ENCODE results near the gene HEXIM1. TPM values are rescaled to one million over a fixed set of nuclear protein-coding genes. Genes with fewer than 3 reads are reported as not detected.

Gene HEXIM1
- total RNA-seq, 4 donors from 2014 or later: 38.0 to 54.9 (median 42.6) TPM

GRCh38 chr17:45145035-45145389 lies 3.3 kb upstream of the HEXIM1 start:
- in situ Hi-C loops (cut with MboI; ENCODE audit: low pct_ligation_motif_present in 1 of 4, low pct_unique_long_range_greater_than_20kb in 1 of 4, low sequenced_read_pairs in 3 of 4): no loop called here
- no peaks in the 10 kb centered on the region for H3K36me3 ChIP-seq
- H3K4me1 ChIP-seq: peaks cover 21 to 45% (median 30%) of the 10 kb centered on the region in 4 donors
- H3K27me3 ChIP-seq: no peaks in the 10 kb centered on the region
- intact Hi-C loops (cut with DNase I; ENCODE audit: low total_unique reads): loop anchor here (10.0 kb wide), 1 partner anchor 960 kb away; the partner anchor contains the start of gene TMUB2
- peak overlapping the region; percentile 84 to 99 (median 92) for H3K27ac ChIP-seq
- peak overlapping the region in 1 of 4 donors; percentile 54 for H3K4me3 ChIP-seq
- DNase-seq: no peak
- TF ChIP-seq EP300 (IDR thresholded peaks at IDR 0.05; ENCODE audit: low read depth) (no peak), POLR2A (IDR thresholded peaks at IDR 0.05) (no peak), POLR2AphosphoS5 (IDR thresholded peaks at IDR 0.05) (no peak)
- TF ChIP-seq, protein P1, sequence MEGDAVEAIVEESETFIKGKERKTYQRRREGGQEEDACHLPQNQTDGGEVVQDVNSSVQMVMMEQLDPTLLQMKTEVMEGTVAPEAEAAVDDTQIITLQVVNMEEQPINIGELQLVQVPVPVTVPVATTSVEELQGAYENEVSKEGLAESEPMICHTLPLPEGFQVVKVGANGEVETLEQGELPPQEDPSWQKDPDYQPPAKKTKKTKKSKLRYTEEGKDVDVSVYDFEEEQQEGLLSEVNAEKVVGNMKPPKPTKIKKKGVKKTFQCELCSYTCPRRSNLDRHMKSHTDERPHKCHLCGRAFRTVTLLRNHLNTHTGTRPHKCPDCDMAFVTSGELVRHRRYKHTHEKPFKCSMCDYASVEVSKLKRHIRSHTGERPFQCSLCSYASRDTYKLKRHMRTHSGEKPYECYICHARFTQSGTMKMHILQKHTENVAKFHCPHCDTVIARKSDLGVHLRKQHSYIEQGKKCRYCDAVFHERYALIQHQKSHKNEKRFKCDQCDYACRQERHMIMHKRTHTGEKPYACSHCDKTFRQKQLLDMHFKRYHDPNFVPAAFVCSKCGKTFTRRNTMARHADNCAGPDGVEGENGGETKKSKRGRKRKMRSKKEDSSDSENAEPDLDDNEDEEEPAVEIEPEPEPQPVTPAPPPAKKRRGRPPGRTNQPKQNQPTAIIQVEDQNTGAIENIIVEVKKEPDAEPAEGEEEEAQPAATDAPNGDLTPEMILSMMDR (IDR thresholded peaks at IDR 0.05): no peak
- WGBS, 2 donors (ENCODE audit: low coverage in 1 of 2): 78% methylated on average over 6 of the region's 8 CpGs; no CpG with 5 or more reads in 1 of the 2 donors
- no peaks in the 10 kb centered on the region for H3K9me3 ChIP-seq

DNA sequence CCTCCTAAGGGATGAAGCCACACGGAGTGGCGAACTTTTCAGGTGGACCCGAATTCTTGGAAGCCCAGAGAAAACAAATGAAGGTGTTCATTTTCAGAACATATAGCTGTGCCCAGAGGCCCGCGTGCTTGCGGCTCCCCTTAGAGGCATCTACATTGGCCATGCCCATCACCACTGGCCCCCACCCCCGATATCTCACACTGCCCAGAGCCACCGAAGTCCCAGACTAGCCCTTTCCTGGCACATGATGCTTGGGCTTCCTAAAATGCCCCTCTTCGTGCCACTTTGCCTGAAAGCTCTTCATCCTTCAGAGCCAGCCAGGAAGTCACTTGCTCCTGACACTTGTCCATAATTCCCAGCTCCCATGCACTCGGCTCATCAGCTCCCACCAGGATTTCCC lies 2.1 kb upstream of the HEXIM1 start:
- H3K4me1 ChIP-seq: peaks cover 21 to 54% (median 38%) of the 10 kb centered on the region in 4 donors
- no peak overlapping the region for H3K4me3 ChIP-seq
- peak overlapping the region; percentile 95 to 99 (median 98) for H3K27ac ChIP-seq
- no peak for DNase-seq
- no peaks in the 10 kb centered on the region for H3K27me3 ChIP-seq
- H3K36me3 ChIP-seq: no peaks in the 10 kb centered on the region
- no peaks in the 10 kb centered on the region for H3K9me3 ChIP-seq
- TF ChIP-seq, protein P1 (IDR thresholded peaks at IDR 0.05): no peak
- no peak for TF ChIP-seq POLR2AphosphoS5 (IDR thresholded peaks at IDR 0.05)
- intact Hi-C loops (cut with DNase I; ENCODE audit: low total_unique reads) (loop anchor here (2.0 to 10.0 kb wide), 2 partner anchors 15 to 961 kb away; partner anchors contain the start of genes HEXIM2 and TMUB2), in situ Hi-C loops (cut with MboI; ENCODE audit: low pct_ligation_motif_present in 1 of 4, low pct_unique_long_range_greater_than_20kb in 1 of 4, low sequenced_read_pairs in 3 of 4) (no loop called here)
- 83 to 97% methylated on average over 1 to 10 of the region's 10 CpGs for WGBS, 2 donors (ENCODE audit: low coverage in 1 of 2)

- H3K27me3 ChIP-seq: no peaks in the 10 kb centered on the region
- 65 to 88% methylated on average over 4 of the region's 4 CpGs for WGBS, 2 donors (ENCODE audit: low coverage in 1 of 2)
- H3K9me3 ChIP-seq: no peaks in the 10 kb centered on the region
- no peaks in the 10 kb centered on the region for H3K36me3 ChIP-seq
- DNase-seq: no peak
- in situ Hi-C loops (cut with MboI; ENCODE audit: low pct_ligation_motif_present in 1 of 4, low pct_unique_long_range_greater_than_20kb in 1 of 4, low sequenced_read_pairs in 3 of 4): no loop called here
- peak overlapping the region; percentile 95 to 99 (median 98) for H3K27ac ChIP-seq
- intact Hi-C loops (cut with DNase I; ENCODE audit: low total_unique reads): loop anchor here (2.0 to 10.0 kb wide), 2 partner anchors 14 to 962 kb away; partner anchors contain the start of genes HEXIM2 and TMUB2
- peaks cover 21 to 58% (median 41%) of the 10 kb centered on the region in 4 donors for H3K4me1 ChIP-seq
- peak overlapping the region in 1 of 4 donors; percentile 64 for H3K4me3 ChIP-seq
- TF ChIP-seq EP300 (IDR thresholded peaks at IDR 0.05; ENCODE audit: low read depth) (no peak), POLR2A (IDR thresholded peaks at IDR 0.05) (no peak), POLR2AphosphoS5 (IDR thresholded peaks at IDR 0.05) (no peak)
- TF ChIP-seq, protein P1 (IDR thresholded peaks at IDR 0.05): no peak
Observed at GRCh38 chr17:45146592-45146889, 1.7 kb upstream of the HEXIM1 start.

DNA sequence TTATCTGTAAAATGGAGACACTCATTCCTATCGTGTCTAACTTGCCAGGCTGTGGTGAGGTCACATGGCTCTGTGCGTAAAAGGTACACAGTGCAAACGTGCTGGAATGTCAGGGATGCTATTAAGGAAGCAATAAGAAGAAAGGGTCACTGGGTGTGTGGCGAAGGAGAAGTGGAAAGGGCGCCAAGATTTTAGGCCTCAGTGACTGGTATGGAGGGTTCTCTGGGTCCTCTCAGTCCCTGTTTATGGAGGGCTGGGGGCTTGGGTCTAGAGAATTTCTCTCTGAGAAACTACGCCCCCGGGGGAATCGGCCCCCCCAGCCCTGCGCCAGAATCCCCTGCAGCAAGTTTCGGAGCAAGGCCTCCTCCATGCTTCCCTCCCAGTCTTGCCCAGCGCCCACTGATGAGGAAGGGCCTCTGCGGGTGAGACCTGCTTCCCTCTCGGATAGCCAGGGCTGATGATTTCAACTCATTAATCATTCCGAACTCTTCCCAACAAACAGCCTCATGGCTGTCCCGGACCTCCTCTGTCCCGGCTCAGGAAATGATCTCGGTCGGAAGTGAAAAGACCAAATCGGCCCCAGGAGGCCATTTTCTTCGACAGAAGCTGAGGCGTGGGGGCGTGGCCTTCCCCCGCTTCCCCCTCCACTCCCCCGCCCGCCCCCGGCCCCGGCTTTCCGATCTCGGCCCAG lies 1.2 kb upstream of the HEXIM1 start:
- WGBS, 2 donors (ENCODE audit: low coverage in 1 of 2): 4 to 5% methylated on average over 12 to 28 of the region's 29 CpGs
- intact Hi-C loops (cut with DNase I; ENCODE audit: low total_unique reads): loop anchor here (2.0 to 10.0 kb wide), 2 partner anchors 14 to 962 kb away; partner anchors contain the start of genes HEXIM2 and TMUB2
- DNase-seq: peak; percentile 74
- H3K36me3 ChIP-seq: no peaks in the 10 kb centered on the region
- no peaks in the 10 kb centered on the region for H3K9me3 ChIP-seq
- H3K4me3 ChIP-seq: peak overlapping the region; percentile 53 to 69 (median 64)
- in situ Hi-C loops (cut with MboI; ENCODE audit: low pct_ligation_motif_present in 1 of 4, low pct_unique_long_range_greater_than_20kb in 1 of 4, low sequenced_read_pairs in 3 of 4): no loop called here
- H3K27me3 ChIP-seq: no peaks in the 10 kb centered on the region
- H3K27ac ChIP-seq: peak overlapping the region; percentile 95 to 99 (median 98)
- TF ChIP-seq POLR2AphosphoS5 (IDR thresholded peaks at IDR 0.05): peak; percentile 40 to 72 (median 67)
- TF ChIP-seq, protein P1 (IDR thresholded peaks at IDR 0.05): no peak
- TF ChIP-seq POLR2A (IDR thresholded peaks at IDR 0.05): peak; percentile 68
- H3K4me1 ChIP-seq: peaks cover 21 to 63% (median 46%) of the 10 kb centered on the region in 4 donors

Data from transverse colon (tissue), 4 donors.